T follicular helper cell (primary cell): ENCODE results near the gene CASTOR2.
"Not testable (repeated sequence)": the region's sequence is repeated elsewhere in the genome, so short reads cannot be mapped to it uniquely, and the experiment has no call there.

ENCODE experiments used
- DNase-seq: peaks from one replicate; pipeline ENCODE4 v3.0.0-alpha.2; 2020; ENCODE audit warnings: low read depth

The CASTOR2 gene

DNA sequence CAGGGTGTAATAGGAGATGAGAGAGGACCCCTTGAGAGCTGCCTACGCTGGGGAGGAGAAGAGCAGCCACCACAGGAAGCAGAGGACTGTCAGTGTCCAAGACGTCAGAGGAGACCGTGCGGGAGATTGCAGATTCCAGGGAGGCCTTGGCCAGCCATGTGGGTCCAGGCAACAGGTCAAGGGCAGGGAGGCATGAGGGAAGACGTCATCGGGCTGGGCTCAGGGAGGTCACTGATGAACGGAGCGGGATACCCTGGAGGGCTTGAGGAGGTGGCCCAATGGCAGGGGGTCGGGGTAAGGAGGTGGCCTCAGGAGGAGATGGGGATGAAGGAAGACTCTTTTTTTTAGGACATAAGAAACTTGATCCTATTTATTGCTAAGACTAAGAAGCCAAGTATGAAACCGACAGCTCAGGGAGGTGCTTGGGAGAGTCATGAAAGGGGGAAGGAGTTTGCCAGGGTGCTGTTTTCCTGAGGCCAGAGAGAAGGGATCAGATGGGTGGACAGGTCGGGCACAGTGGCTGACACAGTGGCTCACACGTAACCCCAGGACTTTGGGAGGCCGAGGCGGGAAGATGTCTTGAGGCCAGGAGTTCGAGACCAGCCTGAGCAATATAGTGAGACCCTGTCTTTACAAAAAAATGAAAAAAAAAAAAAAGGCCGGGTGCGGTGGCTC is 30.5 kb downstream of the CASTOR2 start:
- not testable (repeated sequence) for DNase-seq

DNA sequence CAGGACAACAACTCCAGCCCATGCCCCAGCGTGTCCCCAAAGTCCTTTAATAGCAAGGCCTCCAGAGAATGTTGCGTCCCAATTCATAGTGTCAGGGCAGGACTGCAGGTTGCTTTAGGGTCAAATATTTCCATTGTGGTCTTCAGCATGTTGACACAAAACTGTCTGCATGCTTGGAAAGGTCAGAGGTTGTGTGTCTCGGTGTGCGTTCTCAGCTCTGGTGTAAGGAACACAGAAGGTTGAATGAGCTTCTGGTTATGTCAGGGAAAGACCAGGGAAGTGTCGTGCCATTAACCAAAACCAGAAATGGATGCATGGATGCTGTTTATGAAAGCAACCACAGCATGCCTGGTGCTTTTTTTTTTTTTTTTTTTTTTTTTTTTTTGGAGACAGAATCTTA is 31.9 kb downstream of the CASTOR2 start:
- not testable (repeated sequence) for DNase-seq

DNA sequence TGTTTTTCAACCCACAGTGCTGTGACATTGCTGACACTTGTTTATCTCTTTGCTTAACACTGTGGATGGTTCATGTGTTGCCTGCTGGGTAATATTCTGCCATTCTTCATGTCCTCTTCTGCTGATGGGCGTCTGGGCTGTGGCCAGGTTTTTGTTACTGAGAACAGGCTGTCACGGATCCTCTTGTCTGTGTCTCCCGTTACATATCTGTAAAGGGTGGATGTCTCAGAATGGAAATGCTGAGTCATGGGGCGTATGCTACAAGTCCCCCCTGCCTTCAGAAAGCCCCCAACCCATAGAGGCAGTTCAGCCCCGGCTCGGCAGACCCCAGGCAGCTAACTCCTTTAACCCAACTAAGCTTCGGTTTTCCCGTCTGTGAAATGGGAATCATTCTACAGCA is 33.3 kb downstream of the CASTOR2 start:
- not testable (repeated sequence) for DNase-seq

DNA sequence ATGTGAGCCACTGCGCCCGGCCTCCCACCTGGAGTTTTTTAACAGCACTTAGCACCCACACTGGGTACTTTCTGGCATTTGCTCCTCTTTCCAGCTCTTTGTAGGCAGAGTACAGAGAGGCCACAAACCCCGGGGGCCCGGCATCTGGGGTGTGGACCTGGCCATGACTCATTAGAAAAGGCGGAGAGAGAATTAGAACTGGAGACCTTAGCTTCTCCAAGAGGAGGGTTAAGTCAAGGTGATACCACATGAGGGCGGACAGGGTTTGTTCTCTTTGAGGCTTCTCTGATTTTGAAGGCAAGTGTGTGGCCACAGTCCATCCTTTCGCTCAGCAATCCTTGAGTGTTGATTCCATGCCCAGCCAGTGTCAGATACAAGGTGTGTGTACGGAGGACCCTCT is 36.9 kb downstream of the CASTOR2 start:
- not testable (repeated sequence) for DNase-seq

DNA sequence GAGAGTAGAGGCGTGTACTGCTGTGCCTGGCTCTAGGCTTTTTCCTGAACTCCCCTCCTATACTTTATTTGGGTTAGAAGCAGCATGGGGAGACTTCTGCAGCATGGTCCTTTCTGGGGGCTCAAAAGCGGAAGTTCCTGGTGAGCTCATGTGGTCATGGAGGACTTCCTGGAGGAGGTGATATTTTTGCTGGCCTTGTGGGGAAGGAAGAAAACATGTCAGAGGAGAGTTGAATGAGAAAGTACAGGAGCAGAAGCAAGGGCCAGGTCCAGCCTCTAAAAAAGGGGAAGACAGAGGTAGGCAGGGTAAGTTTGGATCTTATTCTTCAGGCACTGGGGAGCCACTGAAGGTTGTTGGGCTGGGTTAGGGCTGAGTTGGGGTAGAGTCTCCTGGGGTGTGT is 45.5 kb downstream of the CASTOR2 start:
- DNase-seq, result no peak

DNA sequence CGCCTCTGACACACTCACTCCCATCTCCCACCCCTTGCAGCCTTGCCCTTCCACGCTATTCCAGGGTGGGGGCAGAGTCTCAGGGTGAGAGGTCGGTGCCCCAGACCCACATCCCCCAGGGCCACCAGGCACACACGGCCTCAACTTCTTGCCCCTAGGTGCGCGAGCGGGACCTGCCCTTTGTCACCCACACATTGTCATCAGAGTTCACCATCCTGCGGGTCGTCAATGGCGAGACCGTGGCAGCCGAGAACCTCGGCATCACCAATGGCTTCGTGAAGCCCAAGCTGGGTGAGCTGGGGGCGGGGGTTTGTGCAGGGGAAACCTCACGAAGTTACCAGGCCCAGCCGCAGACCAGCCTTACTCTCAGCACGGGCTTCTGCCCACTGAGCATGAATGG is 53.3 kb downstream of the CASTOR2 start:
- no peak for DNase-seq

DNA sequence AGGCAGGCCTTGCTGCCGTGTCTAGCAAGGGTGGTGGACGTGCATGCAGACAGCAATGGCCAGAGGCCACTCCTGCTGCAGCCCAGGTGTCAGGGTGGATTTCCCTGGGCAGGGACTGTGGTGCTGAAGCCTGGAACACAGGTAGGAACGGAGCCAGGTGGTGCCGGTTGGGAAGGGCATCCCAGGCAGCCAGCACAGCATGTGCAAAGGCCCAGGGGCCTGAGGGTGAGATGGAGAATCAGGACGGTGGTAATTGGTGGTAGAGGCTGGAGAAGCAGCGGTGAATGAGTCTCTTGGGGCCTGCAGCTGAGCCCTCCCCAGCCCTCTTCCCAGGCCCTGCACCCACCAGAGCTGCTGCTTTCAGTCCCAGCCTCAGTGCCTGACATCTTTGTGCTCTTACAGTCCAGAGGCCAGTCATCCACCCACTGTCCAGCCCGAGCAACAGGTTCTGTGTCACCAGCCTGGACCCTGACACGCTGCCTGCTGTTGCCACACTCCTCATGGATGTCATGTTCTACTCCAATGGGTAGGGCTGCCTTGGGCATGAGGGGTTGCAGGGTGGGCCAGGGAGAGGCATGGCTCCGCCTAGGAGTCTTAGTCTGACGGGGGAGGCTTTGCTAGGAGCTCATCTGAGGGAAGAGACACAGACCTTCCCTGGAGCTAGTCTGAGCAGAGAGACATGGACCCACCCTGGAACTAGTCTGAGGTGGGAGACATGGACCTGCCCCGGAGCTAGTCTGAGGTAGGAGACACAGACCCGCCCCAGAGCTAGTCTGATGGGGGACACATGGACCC is 54.3 kb downstream of the CASTOR2 start:
- DNase-seq, result no peak

DNA sequence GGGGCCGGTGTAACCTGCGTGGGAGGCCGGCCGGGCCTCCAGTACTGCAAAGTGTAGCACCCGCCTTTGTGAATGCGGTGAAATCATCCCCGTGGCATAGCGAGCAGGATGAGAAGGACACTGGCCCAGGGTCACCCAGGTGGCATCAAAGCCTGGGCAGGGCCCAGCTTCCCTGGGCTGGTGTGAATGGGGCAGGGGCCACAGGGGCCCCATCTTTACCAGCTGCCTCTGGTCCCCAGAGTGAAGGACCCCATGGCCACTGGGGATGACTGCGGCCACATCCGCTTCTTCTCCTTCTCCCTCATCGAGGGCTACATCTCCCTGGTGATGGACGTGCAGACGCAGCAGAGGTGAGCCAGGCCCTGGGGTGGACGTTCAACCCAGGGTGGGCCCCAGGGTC is 55.3 kb downstream of the CASTOR2 start:
- no peak for DNase-seq

DNA sequence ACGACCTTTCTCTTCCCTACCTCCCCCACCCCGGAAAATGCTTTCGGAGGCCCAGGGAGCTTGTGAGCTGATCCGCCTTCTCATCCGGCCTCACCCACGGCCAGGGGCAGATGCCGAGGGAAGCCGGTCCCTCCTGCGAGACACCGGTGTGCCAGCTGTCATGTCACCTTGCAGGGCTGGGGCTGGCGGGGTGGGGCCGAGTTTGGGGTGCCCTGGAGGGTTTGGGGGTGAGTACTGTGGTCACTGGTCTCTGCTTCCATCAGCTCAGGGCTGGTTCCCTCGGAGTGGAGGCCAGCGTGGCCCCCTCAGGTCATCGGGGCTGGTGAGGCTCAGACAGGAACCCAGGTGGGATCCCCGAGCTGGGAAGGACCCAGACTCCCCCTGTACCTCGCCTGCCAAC is 60.4 kb downstream of the CASTOR2 start:
- DNase-seq, result no peak

DNA sequence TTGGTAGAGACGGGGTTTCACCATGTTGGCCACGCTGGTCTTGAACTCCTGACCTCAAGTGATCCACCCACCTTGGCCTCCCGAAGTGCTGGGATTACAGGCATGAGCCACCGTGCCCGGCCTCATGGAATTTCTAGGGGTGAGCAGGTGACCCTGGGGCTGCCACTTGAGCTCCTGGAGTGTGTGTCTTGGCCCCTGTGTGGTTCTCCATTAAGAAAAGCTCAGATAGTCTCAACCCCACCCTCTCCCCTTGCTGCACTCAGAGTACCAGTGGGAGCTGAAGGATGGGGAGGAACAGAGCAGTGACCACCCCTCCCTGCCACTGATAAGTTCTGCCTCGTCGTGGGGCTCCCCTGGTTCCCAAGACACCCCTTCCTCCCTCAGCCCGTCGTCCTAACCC is 63.8 kb downstream of the CASTOR2 start:
- DNase-seq, result no peak

DNA sequence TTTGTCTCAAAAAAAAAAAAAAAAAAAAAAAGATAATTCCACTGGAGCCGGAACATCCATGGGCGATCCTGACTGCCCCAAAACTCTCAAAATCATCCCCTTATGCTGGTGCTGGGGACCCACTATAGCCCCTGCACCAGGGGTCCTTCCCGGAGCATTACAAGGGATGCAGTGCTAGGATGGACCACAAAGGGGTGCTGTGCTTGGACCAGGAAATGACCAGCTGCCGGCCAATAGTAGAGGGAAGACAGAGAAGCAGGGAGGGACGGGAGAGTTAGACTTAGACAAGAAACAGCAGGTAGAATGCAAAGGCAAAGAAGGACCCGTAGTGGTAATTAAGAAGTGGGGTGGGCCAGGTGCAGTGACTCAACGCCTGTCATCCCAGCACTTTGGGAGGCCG is 68.6 kb downstream of the CASTOR2 start:
- no peak for DNase-seq

DNA sequence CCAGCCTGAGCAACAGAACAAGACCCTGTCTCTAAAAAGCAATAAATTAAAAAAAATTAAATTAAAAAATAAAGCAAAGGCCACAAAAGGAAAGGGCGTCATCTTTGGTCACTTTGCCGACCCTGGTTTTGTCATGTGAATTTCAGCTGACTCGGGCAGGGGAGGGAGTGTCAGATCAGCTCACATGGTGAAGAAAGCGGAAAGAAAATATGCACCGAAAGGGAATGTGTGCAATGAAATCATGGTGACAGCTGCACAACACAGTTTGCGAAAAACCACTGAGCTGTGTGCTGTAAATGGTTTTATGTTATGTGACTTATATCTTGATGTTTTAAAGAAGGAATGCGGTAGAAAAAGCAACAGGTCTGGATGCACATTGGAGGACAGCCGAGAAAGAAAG is 69.3 kb downstream of the CASTOR2 start:
- no peak for DNase-seq

DNA sequence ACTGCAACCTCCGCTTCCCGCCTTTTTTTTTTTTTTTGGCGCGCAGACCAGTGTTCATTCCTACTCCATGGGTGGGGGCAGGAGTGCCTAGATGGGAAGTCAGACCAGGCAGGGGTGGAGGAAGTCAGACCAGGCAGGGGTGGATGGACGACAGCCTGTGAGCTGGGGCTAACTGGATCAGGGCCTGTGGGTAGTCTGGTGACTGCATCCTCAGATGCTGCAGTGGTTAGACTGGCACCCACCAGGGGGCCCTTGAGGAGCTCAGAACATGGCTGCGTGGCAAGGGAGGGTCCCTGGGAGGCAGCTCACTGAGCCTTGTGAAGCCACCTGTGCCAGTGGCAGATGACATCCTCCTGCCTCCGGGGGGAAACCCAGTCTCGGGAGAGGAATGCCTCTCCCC is 74.0 kb downstream of the CASTOR2 start:
- no peak for DNase-seq

DNA sequence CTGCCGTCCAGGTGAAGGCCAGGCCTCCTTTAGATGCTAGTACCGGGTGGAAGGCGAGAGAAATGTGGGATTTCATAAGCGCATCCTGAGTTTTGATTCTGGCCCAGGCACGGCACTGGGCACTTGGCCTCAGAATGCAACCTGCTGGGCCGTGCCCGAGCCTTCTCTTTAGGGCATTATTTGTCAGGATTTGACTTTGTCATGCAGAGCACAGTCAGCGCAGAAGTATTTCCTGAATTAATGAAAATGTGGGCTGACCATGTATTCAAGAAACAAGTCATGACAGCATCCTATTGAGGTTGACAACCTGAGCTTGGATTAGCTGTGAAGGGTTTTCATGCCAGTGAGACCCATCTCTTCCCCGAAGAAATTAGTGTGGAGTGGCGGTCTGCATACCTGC is 74.7 kb downstream of the CASTOR2 start:
- DNase-seq, result no peak

DNA sequence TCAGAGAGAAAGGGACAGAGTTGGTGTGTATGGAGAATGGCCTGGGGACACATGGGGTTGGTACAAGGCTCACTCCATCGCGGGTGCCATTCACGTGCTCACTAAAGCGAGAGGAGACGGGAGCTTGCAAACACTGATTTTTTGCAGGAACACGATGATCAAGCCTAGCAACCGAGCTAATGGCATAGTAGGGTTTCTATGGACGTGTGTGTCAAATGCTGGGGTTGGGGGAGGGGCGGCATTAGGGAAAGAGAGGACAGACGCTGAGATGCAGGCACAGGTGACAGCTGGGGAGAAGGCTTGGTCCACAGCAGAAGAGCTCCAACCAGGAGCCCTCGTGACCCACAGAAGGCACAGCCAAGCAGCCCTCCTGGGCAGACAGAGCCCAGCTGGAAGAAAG is 75.2 kb downstream of the CASTOR2 start:
- DNase-seq, result no peak

DNA sequence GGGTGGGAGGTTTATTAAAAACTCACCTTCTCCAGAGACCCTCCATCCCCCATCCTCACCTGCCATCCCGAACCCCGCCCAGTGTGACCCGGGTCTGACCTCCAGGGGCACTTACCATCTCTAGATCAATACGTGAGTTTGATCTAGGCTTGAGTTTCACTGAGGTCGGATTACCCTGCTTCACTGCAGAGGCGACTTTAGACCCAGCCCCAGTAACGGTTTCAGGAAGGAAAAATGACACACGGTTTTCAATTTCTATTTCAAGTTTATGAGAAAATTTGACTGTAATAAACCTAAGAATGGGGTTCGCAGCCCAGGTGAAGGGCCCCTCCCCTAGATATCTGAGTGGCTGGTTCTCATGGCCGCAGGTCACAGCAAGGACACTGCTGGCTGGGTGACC is 76.0 kb downstream of the CASTOR2 start:
- DNase-seq, result no peak

DNA sequence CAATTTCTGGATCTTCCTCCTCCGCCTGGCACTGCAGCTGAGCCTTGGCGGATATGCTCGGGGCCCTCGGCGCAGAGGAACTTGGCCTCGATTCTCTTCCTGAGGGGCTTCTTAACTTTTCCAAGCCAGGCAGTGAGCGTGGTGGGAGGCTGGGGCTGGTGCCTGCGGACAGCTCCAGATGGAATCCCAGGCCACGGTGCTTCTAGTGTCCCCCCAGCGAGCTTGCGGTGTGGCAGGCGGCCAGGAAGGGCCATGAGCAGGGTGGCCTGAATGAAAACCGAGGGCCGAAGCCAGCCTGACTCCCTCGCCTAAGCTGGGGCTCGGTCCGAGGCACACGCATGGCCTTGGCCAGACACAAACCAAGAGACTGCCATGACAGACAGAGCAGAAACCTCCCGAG is 77.8 kb downstream of the CASTOR2 start:
- DNase-seq, result no peak

DNA sequence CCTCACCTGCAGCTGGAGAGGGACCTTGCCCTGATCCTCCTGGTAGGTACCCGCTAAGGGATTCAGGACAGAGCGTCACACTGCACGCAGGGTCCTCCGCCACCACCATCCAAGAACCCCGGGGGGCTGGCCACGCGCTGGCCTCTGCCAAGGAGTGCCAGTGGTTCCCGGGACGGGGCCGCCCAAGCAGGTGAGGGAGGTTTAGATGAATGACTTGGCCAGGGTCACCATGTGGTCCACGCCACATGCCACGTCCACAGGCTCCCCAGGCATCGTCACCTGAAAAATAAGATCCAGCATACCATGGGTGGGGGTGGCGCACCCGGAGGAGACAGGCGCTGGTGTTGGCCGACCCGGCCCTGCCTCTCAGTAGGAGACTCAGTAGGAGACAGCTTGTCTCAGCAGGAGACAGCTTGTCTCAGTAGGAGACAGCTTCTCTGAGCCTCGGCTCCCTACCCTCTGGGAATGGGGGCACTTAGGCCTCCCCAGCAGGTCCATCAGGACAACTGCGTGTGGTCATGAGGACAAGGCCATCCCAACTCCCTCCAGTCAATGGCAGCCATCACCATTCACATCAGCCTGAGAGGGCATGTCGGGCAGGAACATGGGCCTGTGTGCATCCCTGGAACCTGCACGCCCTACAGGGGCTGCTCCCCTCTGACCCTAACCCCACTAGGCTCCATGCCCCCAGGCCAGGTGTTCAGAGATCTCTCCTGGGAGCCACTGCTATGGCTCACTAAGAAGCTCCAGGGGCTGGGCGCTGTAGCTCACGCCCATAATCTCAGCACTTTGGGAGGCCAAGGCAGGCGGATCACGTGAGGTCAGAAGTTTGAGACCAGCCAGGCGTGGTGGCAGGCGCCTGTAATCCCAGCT is 78.6 kb downstream of the CASTOR2 start:
- DNase-seq, result no peak

DNA sequence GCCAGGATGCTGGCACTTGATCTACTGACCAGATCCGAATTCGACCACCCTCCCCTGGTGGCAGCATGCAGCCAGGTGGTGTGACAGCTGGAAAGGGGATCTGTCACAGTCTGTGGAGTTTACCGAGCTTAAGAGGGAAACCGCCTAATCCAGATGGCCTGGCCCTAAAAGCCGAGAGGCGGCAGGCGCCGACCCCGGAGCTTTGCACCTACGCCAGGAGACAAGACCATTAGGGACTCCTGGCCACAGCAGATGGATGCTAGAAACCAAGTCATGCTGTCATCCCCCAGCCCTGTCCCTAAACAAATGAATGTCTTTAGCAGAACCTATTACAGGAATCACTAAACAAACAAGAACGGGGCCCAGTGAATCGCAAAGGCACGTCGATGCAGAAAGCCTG is 81.4 kb downstream of the CASTOR2 start:
- no peak for DNase-seq

DNA sequence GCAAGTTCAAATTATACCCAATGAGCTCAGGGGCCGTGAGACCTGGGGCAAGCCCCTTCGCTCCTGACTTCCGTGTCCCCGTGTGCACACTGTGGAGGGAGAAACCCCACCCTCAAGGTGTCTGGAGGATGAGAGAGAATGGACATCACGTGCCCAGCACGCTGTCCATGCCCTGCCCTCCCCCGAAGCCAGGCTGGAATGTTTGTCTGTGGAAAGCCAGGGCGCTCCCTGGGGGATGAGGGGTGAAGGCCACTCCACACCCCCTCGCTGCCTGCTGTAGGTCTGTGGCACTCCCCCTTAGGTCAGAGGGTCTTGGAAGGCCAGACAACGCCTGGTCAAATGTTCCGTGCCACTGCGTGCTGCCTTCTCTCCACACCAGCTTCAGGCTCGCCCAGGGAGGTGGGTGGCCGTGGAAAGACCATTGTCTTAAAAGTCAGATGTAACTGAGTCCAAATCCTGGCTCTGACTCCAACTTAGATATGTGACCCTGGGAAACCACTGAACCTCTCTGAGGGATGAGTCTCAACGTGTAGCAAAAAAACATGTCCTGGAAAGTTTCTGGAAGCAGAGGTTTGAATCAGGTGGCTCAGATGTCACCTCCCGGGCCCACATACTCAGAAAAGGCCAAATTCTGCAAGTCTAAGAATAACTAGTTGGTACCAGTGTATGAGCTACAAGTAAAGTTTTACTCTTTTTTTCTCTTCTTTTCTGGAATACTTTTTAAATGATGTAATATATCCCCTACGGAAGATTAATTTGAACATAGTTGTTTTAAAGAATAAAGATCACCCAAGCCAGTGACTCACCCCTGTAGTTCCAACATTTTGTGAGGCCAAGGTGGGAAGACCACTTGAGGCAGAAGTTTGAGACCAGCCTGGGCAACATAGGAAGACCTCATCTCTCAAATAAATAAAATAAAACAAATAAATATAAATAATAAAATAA is 84.2 kb downstream of the CASTOR2 start:
- no peak for DNase-seq

DNA sequence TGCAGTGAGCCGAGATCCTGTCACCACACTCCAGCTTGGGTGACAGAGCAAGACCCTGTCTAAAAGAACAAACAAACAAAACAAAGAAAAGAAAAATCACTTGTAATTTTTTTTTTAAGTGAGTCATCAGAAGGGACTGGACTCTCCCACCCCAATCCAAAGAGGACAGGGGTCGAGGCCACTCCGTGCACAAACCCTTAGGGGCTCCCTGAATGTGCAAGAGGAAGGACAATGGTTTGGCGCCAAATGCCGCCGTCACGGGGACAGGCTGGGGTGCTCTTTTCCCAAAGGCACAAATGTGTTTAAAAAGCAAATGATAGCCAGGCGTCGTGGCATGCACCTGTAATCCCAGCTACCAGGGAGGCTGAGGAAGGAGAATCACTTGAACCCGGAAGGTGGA is 85.3 kb downstream of the CASTOR2 start:
- DNase-seq, result no peak

DNA sequence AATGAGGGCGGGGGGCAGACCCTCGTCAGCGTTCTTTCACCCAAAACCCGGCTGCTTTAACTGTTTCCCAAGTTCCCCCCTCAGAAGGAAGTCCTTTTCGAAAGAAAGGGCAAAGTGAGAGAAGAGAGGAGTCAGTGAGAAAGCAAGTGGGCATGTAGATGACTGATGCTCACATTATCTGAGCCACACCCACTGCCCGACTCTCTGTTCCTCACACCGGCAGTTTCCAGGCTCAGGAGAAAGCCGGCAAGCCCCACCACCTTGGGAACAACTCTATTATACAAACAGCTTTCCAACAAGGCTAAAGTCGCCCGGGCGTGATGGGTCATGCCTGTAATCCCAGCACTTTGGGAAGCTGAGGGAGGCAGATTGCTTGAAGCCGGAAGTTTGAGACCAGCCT is 86.0 kb downstream of the CASTOR2 start:
- no peak for DNase-seq
